K562 (cell line): ENCODE results near the gene CALD1. TPM values are rescaled to one million over a fixed set of nuclear protein-coding genes. Genes with fewer than 3 reads are reported as not detected.

ENCODE experiments used
- ATAC-seq: fragments of 200-7000 bp; cut with Tn5 transposase; 3 replicates; pipeline ENCODE4 v1.9.1; 2020; ENCODE audit warnings: moderate library complexity
- BruUV-seq: library from RNA; stranded (reverse); fragments of 400-500 nt; replicated peaks from 2 replicates; lab custom pipeline; 2021; lab: Mats Ljungman, UMichigan
- CTCF ChIA-PET: fragments of 300-600 bp; formaldehyde crosslinking; extraction: SDS; loops from one replicate; lab custom pipeline; 2021; ENCODE audit warnings: low intra/inter-chr PET ratio; lab: Yijun Ruan, JAX
- POLR2A ChIA-PET: fragments of 300-600, 350-650 bp; sonication (Branson Sonifier 250); formaldehyde crosslinking; extraction: SDS; loops from one replicate; lab custom pipeline; 2021; ENCODE audit warnings: antibody characterized with exemption, inconsistent platforms; lab: Yijun Ruan, JAX
- DNase-seq, 4 experiments: peaks; one replicate each; pipeline versions ENCODE4 v3.0.0 to v3.0.0-alpha.2; 2011 to 2018; ENCODE audit warnings: low spot score in 3 of 4, mixed read lengths in 3 of 4; ENCODE audit errors: extremely low read depth in 1 of 4
- FAIRE-seq: peaks from 2 replicates; lab custom pipeline; 2011; peaks lifted over from hg19 to GRCh38; lab: Jason Lieb, UNC
- H2AFZ ChIP-seq: 2 replicates; pipeline ENCODE4 v1.6.0; 2011; ENCODE audit warnings: low read depth, low read length, control low read depth, inconsistent platforms
- H3K27ac ChIP-seq: fragments of 200-600 bp; 3 replicates; pipeline ENCODE4 v1.8.0; 2011; ENCODE audit warnings: low read depth, mild to moderate bottlenecking, control low read depth, inconsistent platforms, low read length, moderate library complexity, mixed read lengths; ENCODE audit errors: extremely low read depth
- H3K27me3 ChIP-seq, 2 experiments: fragments of 300-600 bp in 1 of 2; 2 replicates in 1 of 2; 3 replicates in 1 of 2; pipeline versions ENCODE4 v1.6.0 to v1.8.0; 2011; ENCODE audit warnings: inconsistent platforms in 2 of 2, low read length in 2 of 2, mild to moderate bottlenecking in 1 of 2, mixed read lengths in 1 of 2, moderate library complexity in 1 of 2; ENCODE audit not compliant: control insufficient read depth in 2 of 2, insufficient read depth in 2 of 2
- H3K36me3 ChIP-seq: fragments of 300-600 bp; 3 replicates; pipeline ENCODE4 v1.8.0; 2011; ENCODE audit warnings: mild to moderate bottlenecking, low read length, inconsistent platforms; ENCODE audit not compliant: control insufficient read depth, insufficient read depth
- H3K4me1 ChIP-seq, 2 experiments: fragments of 200-600 bp in 1 of 2; replicated peaks in 1 of 2; 2 replicates in 1 of 2; 3 replicates in 1 of 2; pipeline versions ENCODE4 v1.5.1 to v1.8.0; 2011; ENCODE audit warnings: inconsistent platforms in 2 of 2, low read length in 2 of 2, mild to moderate bottlenecking in 1 of 2, mixed read lengths in 1 of 2, moderate library complexity in 1 of 2; ENCODE audit not compliant: control insufficient read depth in 2 of 2, insufficient read depth in 2 of 2
- H3K4me2 ChIP-seq: 2 replicates; pipeline ENCODE4 v1.6.1; 2011; ENCODE audit warnings: low read length, control low read depth, inconsistent platforms, mixed read lengths; ENCODE audit not compliant: insufficient read depth
- H3K4me3 ChIP-seq: fragments of 200-600 bp; sonication (generic), shearing (Covaris generic); 2 replicates; pipeline ENCODE4 v1.5.1; 2016; ENCODE audit warnings: control low read depth, inconsistent platforms
- H3K79me2 ChIP-seq: fragments of 200-600 bp; 3 replicates; pipeline ENCODE4 v1.8.0; 2011; ENCODE audit warnings: low read length, inconsistent platforms; ENCODE audit not compliant: control insufficient read depth, insufficient read depth
- H3K9ac ChIP-seq, 2 experiments: 2 replicates each; pipeline versions ENCODE4 v1.6.0 to v1.6.1; 2011; ENCODE audit warnings: low read depth in 2 of 2, low read length in 2 of 2, control low read depth in 1 of 2, inconsistent platforms in 1 of 2, mild to moderate bottlenecking in 1 of 2, mixed read lengths in 1 of 2; ENCODE audit not compliant: insufficient read depth in 1 of 2
- H3K9me1 ChIP-seq: one replicate; pipeline ENCODE4 v1.6.0; 2011; ENCODE audit warnings: inconsistent platforms, mild to moderate bottlenecking, low read length, moderate library complexity; ENCODE audit not compliant: control insufficient read depth, insufficient read depth
- H3K9me3 ChIP-seq: replicated peaks from 2 replicates; pipeline ENCODE4 v1.5.1; 2011; ENCODE audit warnings: low read depth, low read length, inconsistent platforms; ENCODE audit not compliant: control insufficient read depth, insufficient read depth
- H4K20me1 ChIP-seq: replicated peaks from 2 replicates; pipeline ENCODE4 v1.6.1; 2011; ENCODE audit warnings: low read length, inconsistent platforms, mixed read lengths; ENCODE audit not compliant: control insufficient read depth, insufficient read depth
- TOE1 ChIP-seq, 2 experiments: fragments of 450-650 bp in 1 of 2; sonication (generic) in 1 of 2; formaldehyde crosslinking in 1 of 2; IDR thresholded peaks; 2 replicates each; pipeline versions ENCODE4 v1.7.1 to v1.8.0; 2016 to 2022; ENCODE audit warnings: borderline replicate concordance in 2 of 2, mild to moderate bottlenecking in 2 of 2, antibody characterized with exemption in 1 of 2, inconsistent platforms in 1 of 2, low read depth in 1 of 2, missing genetic modification reagents in 1 of 2, moderate library complexity in 1 of 2
- WGBS: fragments of 100-300 bp; shearing (Covaris generic); methylation state at CpG from one replicate; pipeline ENCODE4 v1.1.6; 2016; ENCODE audit warnings: low coverage, mixed read lengths; ENCODE audit not compliant: insufficient coverage; ENCODE audit errors: missing lambda C conversion rate; 5-methylcytosine and 5-hydroxymethylcytosine counted together
- in situ Hi-C: fragments of 300-500 bp; cut with MboI; formaldehyde crosslinking; loops from 4 replicates; pipeline ENCODE4 v1.15.0; 2018; ENCODE audit warnings: inconsistent platforms, mixed read lengths
- intact Hi-C: fragments of 100-400 bp; cut with micrococcal nuclease; formaldehyde crosslinking; loops from 2 replicates; pipeline ENCODE4 v1.14.2; 2022
- polyA plus RNA-seq, 8 experiments: library from polyadenylated mRNA; depleted of rRNA in 4 of 8; stranded (reverse) in 5 of 8; unstranded in 3 of 8; fragments of >200 nt; fragmentation: Nextera tagmentation in 2 of 8; fragmentation: Illumina TruSeq in 1 of 8; extraction: Ambion mirVana in 2 of 8; extraction: Trizol in 1 of 8; gene quantifications; 2 replicates each; pipeline versions ENCODE4 v1.2.1 to v1.2.3, GENCODE V29; 2011 to 2014; ENCODE audit warnings: inconsistent platforms in 1 of 8, missing spikeins in 1 of 8
- total RNA-seq, 7 experiments: library from RNA; depleted of rRNA in 6 of 7; stranded (reverse); fragments of >200 nt in 6 of 7; fragmentation: Illumina TruSeq in 2 of 7; extraction: Trizol in 2 of 7; gene quantifications; 2 replicates each; pipeline versions ENCODE4 v1.2.1 to v1.2.3, GENCODE V29; 2011 to 2021; ENCODE audit warnings: low replicate concordance in 1 of 7
- TF ChIP-seq, protein P1 (sequence below), 2 experiments: fragments of 200-800 bp in 1 of 2; sonication (Bioruptor generic) in 1 of 2; sonication (generic) in 1 of 2; formaldehyde crosslinking in 1 of 2; IDR thresholded peaks in 1 of 2; conservative IDR thresholded peaks in 1 of 2; 2 replicates each; pipeline versions ENCODE4 v1.5.0 to v1.6.1; 2016 to 2020; ENCODE audit warnings: missing compliant biosample characterization in 1 of 2, missing genetic modification characterization in 1 of 2, missing genetic modification reagents in 1 of 2

The CALD1 gene
- total and polyA plus RNA-seq, 9 of the 15 experiments (the other 6 are each of a cell fraction or from before 2014, with no cell fraction given) = 0.40 TPM; not detected in 8

DNA sequence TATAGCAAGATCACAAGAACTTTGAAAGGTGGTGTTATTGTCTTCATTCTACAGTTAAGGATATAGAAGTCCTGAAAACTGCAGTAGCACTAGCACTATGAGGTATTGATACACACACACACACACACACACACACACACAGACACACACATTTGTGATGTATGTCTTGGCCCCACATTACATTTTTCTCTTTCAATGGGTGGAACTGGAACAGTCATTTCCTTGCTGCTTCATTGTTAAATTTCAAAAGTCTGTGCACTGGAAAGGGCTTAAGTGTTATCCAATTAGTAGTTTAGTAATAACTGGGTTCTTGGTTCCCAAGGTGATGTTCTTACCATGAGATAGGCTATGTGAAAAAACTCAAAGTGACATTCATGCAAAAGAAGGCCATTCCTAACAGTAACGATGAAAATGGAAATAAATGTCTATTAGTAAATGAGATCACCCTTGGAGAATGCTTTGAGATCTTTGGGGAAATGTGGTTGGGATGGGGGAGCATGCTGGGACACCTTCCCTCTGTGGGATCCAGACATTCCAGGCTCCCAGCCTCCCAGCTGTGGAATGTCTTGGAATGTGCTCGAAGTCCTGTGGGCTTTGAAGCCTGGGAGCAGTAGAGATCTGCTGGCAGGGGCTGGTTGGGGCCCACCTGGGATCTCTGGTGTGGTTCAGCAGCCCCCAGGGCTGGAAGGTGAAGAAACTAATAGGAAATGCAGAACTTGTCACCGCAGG, 37.4 kb upstream of the CALD1 start:
- 3% methylated on average over 3 of the region's 3 CpGs for WGBS
- Histone ChIP-seq H3K27ac (no peak overlapping the region), H3K4me2 (peak overlapping the region; percentile 60; the same call in 1 of the 2 replicates), H3K9me1 (no peaks in the 10 kb centered on the region), H3K9ac (no peak overlapping the region), H3K36me3 (no peaks in the 10 kb centered on the region)
- no TSS peak for BruUV-seq
- no peak for FAIRE-seq
- ATAC-seq = no peak; the same call in 2 of the 3 replicates
- TF ChIP-seq, protein P1, sequence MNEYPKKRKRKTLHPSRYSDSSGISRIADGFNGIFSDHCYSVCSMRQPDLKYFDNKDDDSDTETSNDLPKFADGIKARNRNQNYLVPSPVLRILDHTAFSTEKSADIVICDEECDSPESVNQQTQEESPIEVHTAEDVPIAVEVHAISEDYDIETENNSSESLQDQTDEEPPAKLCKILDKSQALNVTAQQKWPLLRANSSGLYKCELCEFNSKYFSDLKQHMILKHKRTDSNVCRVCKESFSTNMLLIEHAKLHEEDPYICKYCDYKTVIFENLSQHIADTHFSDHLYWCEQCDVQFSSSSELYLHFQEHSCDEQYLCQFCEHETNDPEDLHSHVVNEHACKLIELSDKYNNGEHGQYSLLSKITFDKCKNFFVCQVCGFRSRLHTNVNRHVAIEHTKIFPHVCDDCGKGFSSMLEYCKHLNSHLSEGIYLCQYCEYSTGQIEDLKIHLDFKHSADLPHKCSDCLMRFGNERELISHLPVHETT (CRISPR knock-in tag; conservative IDR thresholded peaks at IDR 0.05 in 1 of 2, IDR thresholded peaks at IDR 0.05 in 1 of 2) = 0 out of 4 replicates have a peak, but pooled peaks of 1 of the 2 experiments have one; percentile 12
- no peak for TF ChIP-seq TOE1 (IDR thresholded peaks at IDR 0.05; ENCODE audit: borderline replicate concordance)
- TF ChIP-seq TOE1 (CRISPR knock-in tag; IDR thresholded peaks at IDR 0.05; ENCODE audit: borderline replicate concordance, low read depth) = no peak
- TF ChIP-seq, all 486 proteins: peak for 1
- Histone ChIP-seq H3K4me1 (peaks cover 6 to 9% of the 10 kb centered on the region in 2 experiments; a peak in 3 of 5 replicates), H3K27me3 (no peaks in the 10 kb centered on the region; a peak in 1 of 5 replicates), H3K9me3 (no peaks in the 10 kb centered on the region), H3K79me2 (no peaks in the 10 kb centered on the region), H4K20me1 (no peaks in the 10 kb centered on the region), H3K4me3 (no peak overlapping the region), H2AFZ (0 out of 2 replicates have a peak overlapping the region, but pooled peaks have one; percentile 6)
- no peak for DNase-seq
- intact Hi-C loops = no loop called here
- in situ Hi-C loops = no loop called here
- CTCF ChIA-PET = no interaction called here
- POLR2A ChIA-PET = no interaction called here
